Activated CD8-positive, alpha-beta T cell treated with anti-CD3 and anti-CD28 coated beads for 36 hours (primary cell): ENCODE results near the gene PRR3. TPM values are rescaled to one million over a fixed set of nuclear protein-coding genes. Genes with fewer than 3 reads are reported as not detected.
"Not testable (repeated sequence)": the region's sequence is repeated elsewhere in the genome, so short reads cannot be mapped to it uniquely, and the experiment has no call there.

Experiments used
- ATAC-seq: fragments of 200-7000 bp; cut with Tn5 transposase; one replicate; pipeline ENCODE4 v1.10.0; 2021; ENCODE audit warnings: mild to moderate bottlenecking, moderate library complexity
- CTCF ChIA-PET: fragments of 350-600 bp; sonication (Branson Sonifier 250); formaldehyde crosslinking; loops from one replicate; lab custom pipeline; 2021; ENCODE audit warnings: antibody characterized with exemption; lab: Charles Lee
- POLR2A ChIA-PET: fragments of 350-600 bp; sonication (Branson Sonifier 250); formaldehyde crosslinking; loops from one replicate; lab custom pipeline; 2021; ENCODE audit warnings: antibody characterized with exemption; lab: Charles Lee
- DNase-seq: peaks from one replicate; pipeline ENCODE4 v3.0.0-alpha.2; 2020
- H3K27ac Mint-ChIP-seq: one replicate; pipeline ENCODE4 v1.8.0; 2021; ENCODE audit warnings: mild to moderate bottlenecking, mixed read lengths
- H3K27me3 Mint-ChIP-seq: one replicate; pipeline ENCODE4 v1.8.0; 2021; ENCODE audit warnings: mixed read lengths
- H3K36me3 Mint-ChIP-seq: one replicate; pipeline ENCODE4 v1.8.0; 2021; ENCODE audit warnings: low read depth, mixed read lengths
- H3K4me1 Mint-ChIP-seq: one replicate; pipeline ENCODE4 v1.8.0; 2021; ENCODE audit warnings: low read depth, mixed read lengths
- H3K4me3 Mint-ChIP-seq: one replicate; pipeline ENCODE4 v1.8.0; 2021; ENCODE audit warnings: mild to moderate bottlenecking, moderate library complexity, mixed read lengths
- H3K9me3 Mint-ChIP-seq: one replicate; pipeline ENCODE4 v1.8.0; 2021; ENCODE audit warnings: mixed read lengths
- CTCF ChIP-seq: fragments of 200-600 bp; IDR thresholded peaks from one replicate; pipeline ENCODE4 v1.8.0; 2022; ENCODE audit warnings: antibody characterized with exemption, mild to moderate bottlenecking
- intact Hi-C: fragments of 100-400 bp; cut with micrococcal nuclease; formaldehyde crosslinking; loops from one replicate; pipeline ENCODE4 v1.10.0; 2022
- total RNA-seq, 2 experiments: library from RNA; stranded (reverse); gene quantifications; one replicate each; pipeline ENCODE4 v1.2.3, GENCODE V29; 2021

PRR3 gene
- total RNA-seq, 2 experiments from 2014 or later: 23.0 to 24.6 TPM

GRCh38 chr6:30515944-30516753, 40.9 kb upstream of the PRR3 start:
- ChIA-PET POLR2A (interaction anchor here (0.7 to 14.0 kb wide), 4 partner anchors 12 to 49 kb away, joined by 3 to 251 read pairs (median 17); no protein-coding TSS in a partner anchor), CTCF (interaction anchor here (1.0 to 2.6 kb wide), 4 partner anchors 14 to 25 kb away, joined by 4 to 18 read pairs (median 6); no protein-coding TSS in a partner anchor)
- intact Hi-C loops: no loop called here
- peak overlapping the region; percentile 79 for H3K4me3 Mint-ChIP-seq
- H3K36me3 Mint-ChIP-seq: peaks cover 32% of the 10 kb centered on the region
- H3K4me1 Mint-ChIP-seq: peaks cover 46% of the 10 kb centered on the region
- peak; percentile 89 for ATAC-seq
- no peak for TF ChIP-seq CTCF
- DNase-seq: peak; percentile 98
- peaks cover 26% of the 10 kb centered on the region for H3K9me3 Mint-ChIP-seq
- H3K27ac Mint-ChIP-seq: peak overlapping the region; percentile 97
- no peaks in the 10 kb centered on the region for H3K27me3 Mint-ChIP-seq

- ChIA-PET POLR2A (interaction anchor here (0.7 to 14.0 kb wide), 4 partner anchors 11 to 49 kb away, joined by 3 to 251 read pairs (median 17); no protein-coding TSS in a partner anchor), CTCF (interaction anchor here (1.0 to 2.6 kb wide), 4 partner anchors 13 to 25 kb away, joined by 4 to 18 read pairs (median 6); no protein-coding TSS in a partner anchor)
Observed at GRCh38 chr6:30516754-30517076, 40.4 kb upstream of the PRR3 start.

GRCh38 chr6:30517767-30518504, 39.2 kb upstream of the PRR3 start:
- ChIA-PET CTCF (interaction anchor here (0.8 to 2.6 kb wide), 7 partner anchors 9 to 34 kb away, joined by 3 to 18 read pairs (median 5); no protein-coding TSS in a partner anchor), POLR2A (interaction anchor here (0.9 to 14.0 kb wide), 7 partner anchors 8 to 98 kb away, joined by 4 to 251 read pairs (median 4); no protein-coding TSS in a partner anchor)
- intact Hi-C loops, ATAC-seq, DNase-seq, H3K27me3 Mint-ChIP-seq: not testable (repeated sequence)
- H3K4me3 Mint-ChIP-seq: peak overlapping the region; percentile 37
- H3K4me1 Mint-ChIP-seq: peaks cover 55% of the 10 kb centered on the region
- peaks cover 43% of the 10 kb centered on the region for H3K36me3 Mint-ChIP-seq
- peak overlapping the region; percentile 97 for H3K27ac Mint-ChIP-seq
- H3K9me3 Mint-ChIP-seq: peaks cover 40% of the 10 kb centered on the region

More at GRCh38 chr6:30516754-30517076, 40.4 kb upstream of the PRR3 start:
- Mint-ChIP-seq H3K27ac (peak overlapping the region; percentile 97), H3K4me1 (peaks cover 46% of the 10 kb centered on the region), H3K4me3 (peak overlapping the region; percentile 79), H3K36me3 (peaks cover 33% of the 10 kb centered on the region), H3K9me3 (peaks cover 29% of the 10 kb centered on the region)
- intact Hi-C loops, H3K27me3 Mint-ChIP-seq, DNase-seq, ATAC-seq: not testable (repeated sequence)

- Mint-ChIP-seq H3K27ac (peak overlapping the region; percentile 97), H3K36me3 (peaks cover 48% of the 10 kb centered on the region), H3K4me3 (peak overlapping the region; percentile 37), H3K4me1 (peaks cover 58% of the 10 kb centered on the region), H3K9me3 (peaks cover 46% of the 10 kb centered on the region)
- ATAC-seq (peak; percentile 13), DNase-seq (peak; percentile 84)
- ChIA-PET POLR2A (interaction anchor here (0.9 to 14.0 kb wide), 8 partner anchors 8 to 97 kb away, joined by 3 to 251 read pairs (median 4); no protein-coding TSS in a partner anchor), CTCF (interaction anchor here (0.8 to 2.6 kb wide), 7 partner anchors 8 to 35 kb away, joined by 3 to 18 read pairs (median 5); no protein-coding TSS in a partner anchor)
- H3K27me3 Mint-ChIP-seq, intact Hi-C loops: not testable (repeated sequence)
Observed at GRCh38 chr6:30518505-30519145, 38.5 kb upstream of the PRR3 start.

GRCh38 chr6:30520522-30520921, 36.6 kb upstream of the PRR3 start:
- Mint-ChIP-seq H3K27ac (no peak overlapping the region), H3K4me1 (peaks cover 54% of the 10 kb centered on the region), H3K9me3 (peaks cover 64% of the 10 kb centered on the region), H3K4me3 (no peak overlapping the region), H3K27me3 (no peaks in the 10 kb centered on the region), H3K36me3 (peaks cover 61% of the 10 kb centered on the region)
- CTCF ChIA-PET: interaction anchor here (1.6 to 2.6 kb wide), 4 partner anchors 9 to 27 kb away, joined by 6 to 10 read pairs (median 7); no protein-coding TSS in a partner anchor
- DNase-seq (no peak), ATAC-seq (no peak)
- intact Hi-C loops: no loop called here
- POLR2A ChIA-PET: interaction anchor here (1.3 to 1.5 kb wide), 2 partner anchors 19 to 27 kb away, joined by 3 to 5 read pairs; no protein-coding TSS in a partner anchor
- TF ChIP-seq CTCF: no peak

- H3K36me3 Mint-ChIP-seq: peaks cover 64% of the 10 kb centered on the region
- peaks cover 66% of the 10 kb centered on the region for H3K9me3 Mint-ChIP-seq
- ChIA-PET CTCF (interaction anchor here (1.6 to 2.6 kb wide), 5 partner anchors 9 to 27 kb away, joined by 6 to 10 read pairs (median 7); no protein-coding TSS in a partner anchor), POLR2A (interaction anchor here (0.7 to 1.5 kb wide), 4 partner anchors 9 to 27 kb away, joined by 3 to 5 read pairs (median 4); no protein-coding TSS in a partner anchor)
- H3K4me1 Mint-ChIP-seq: peaks cover 57% of the 10 kb centered on the region
- ATAC-seq, intact Hi-C loops, H3K27me3 Mint-ChIP-seq, DNase-seq, H3K4me3 Mint-ChIP-seq: not testable (repeated sequence)
- peak overlapping the region; percentile 66 for H3K27ac Mint-ChIP-seq
Observed at GRCh38 chr6:30521082-30521481, 36.0 kb upstream of the PRR3 start.

- H3K27me3 Mint-ChIP-seq, DNase-seq, ATAC-seq, intact Hi-C loops, H3K4me3 Mint-ChIP-seq: not testable (repeated sequence)
- ChIA-PET POLR2A (interaction anchor here (0.7 to 1.3 kb wide), 3 partner anchors 8 to 20 kb away, joined by 3 to 4 read pairs (median 3); no protein-coding TSS in a partner anchor), CTCF (interaction anchor here (1.6 to 2.6 kb wide), 5 partner anchors 8 to 28 kb away, joined by 6 to 10 read pairs (median 7); no protein-coding TSS in a partner anchor)
- Mint-ChIP-seq H3K9me3 (peaks cover 67% of the 10 kb centered on the region), H3K27ac (peak overlapping the region; percentile 37), H3K4me1 (peaks cover 62% of the 10 kb centered on the region), H3K36me3 (peaks cover 67% of the 10 kb centered on the region)
Observed at GRCh38 chr6:30521952-30522351, 35.1 kb upstream of the PRR3 start.

GRCh38 chr6:30526444-30526843, 30.7 kb upstream of the PRR3 start:
- CTCF ChIA-PET: interaction anchor here (0.9 to 6.7 kb wide), 2 partner anchors 8 to 16 kb away, joined by 3 to 188 read pairs; no protein-coding TSS in a partner anchor
- peaks cover 69% of the 10 kb centered on the region for H3K4me1 Mint-ChIP-seq

More at GRCh38 chr6:30526444-30526843, 30.7 kb upstream of the PRR3 start:
- intact Hi-C loops, H3K27me3 Mint-ChIP-seq, H3K4me3 Mint-ChIP-seq, DNase-seq, ATAC-seq: not testable (repeated sequence)
- Mint-ChIP-seq H3K27ac (peak overlapping the region; percentile 73), H3K9me3 (peaks cover 45% of the 10 kb centered on the region), H3K36me3 (peaks cover 44% of the 10 kb centered on the region)
- POLR2A ChIA-PET: interaction anchor here (1.5 to 7.4 kb wide), 6 partner anchors 9 to 40 kb away, joined by 5 to 177 read pairs (median 20); no protein-coding TSS in a partner anchor
